PC-3 (cell line): Measurements from ENCODE around the gene DNAJA3. TPM values are rescaled to one million over a fixed set of nuclear protein-coding genes. Genes with fewer than 3 reads are reported as not detected.

Experiments
- ATAC-seq: fragments of 200-7000 bp; cut with Tn5 transposase; 2 replicates; pipeline ENCODE4 v1.9.1; 2020; ENCODE audit warnings: mild to moderate bottlenecking, moderate library complexity
- BruUV-seq: library from RNA; stranded (reverse); fragments of 400-500 nt; replicated peaks from 2 replicates; lab custom pipeline; 2021; lab: Mats Ljungman, UMichigan
- CTCF ChIA-PET: fragments of 300-600 bp; sonication (Branson Sonifier 250); formaldehyde crosslinking; loops from one replicate; lab custom pipeline; 2022; ENCODE audit warnings: antibody characterized with exemption; lab: Charles Lee
- POLR2A ChIA-PET: fragments of 300-600 bp; sonication (Branson Sonifier 250); formaldehyde crosslinking; loops from one replicate; lab custom pipeline; 2022; ENCODE audit warnings: antibody characterized with exemption; ENCODE audit not compliant: unreplicated experiment; lab: Charles Lee
- DNase-seq: peaks from one replicate; pipeline ENCODE4 v3.0.0-alpha.2; 2015
- H2AFZ ChIP-seq: fragments of 300-600 bp; sonication (generic); 2 replicates; pipeline ENCODE4 v1.6.0; 2016; ENCODE audit warnings: antibody characterized with exemption, low read length
- H3F3A ChIP-seq: fragments of 300-600 bp; sonication (generic); one replicate; pipeline ENCODE4 v1.6.0; 2017; ENCODE audit warnings: antibody characterized with exemption, low read length, control low read depth, mild to moderate bottlenecking; ENCODE audit not compliant: unreplicated experiment
- H3K27ac ChIP-seq: fragments of 300-600 bp; sonication (generic); 2 replicates; pipeline ENCODE4 v1.5.1; 2016; ENCODE audit warnings: mild to moderate bottlenecking, low read length
- H3K27me3 ChIP-seq: fragments of 300-600 bp; sonication (generic); 2 replicates; pipeline ENCODE4 v1.6.1; 2016; ENCODE audit warnings: low read length, mixed read lengths
- H3K36me3 ChIP-seq: fragments of 300-600 bp; sonication (generic); 2 replicates; pipeline ENCODE4 v1.6.1; 2016; ENCODE audit warnings: low read depth, mixed run types, low read length, mixed read lengths
- H3K4me1 ChIP-seq: fragments of 300-600 bp; sonication (generic); 2 replicates; pipeline ENCODE4 v1.5.1; 2016; ENCODE audit warnings: low read length; ENCODE audit not compliant: insufficient read depth
- H3K4me2 ChIP-seq: fragments of 300-600 bp; sonication (generic); 2 replicates; pipeline ENCODE4 v1.6.0; 2016; ENCODE audit warnings: low read length
- H3K4me3 ChIP-seq: fragments of 300-600 bp; sonication (generic); 2 replicates; pipeline ENCODE4 v1.5.1; 2016; ENCODE audit warnings: mild to moderate bottlenecking, low read length, mixed read lengths
- H3K79me2 ChIP-seq: fragments of 300-600 bp; sonication (generic); 2 replicates; pipeline ENCODE4 v1.6.1; 2017; ENCODE audit warnings: low read length, mixed read lengths
- H3K9ac ChIP-seq: fragments of 300-600 bp; sonication (generic); 2 replicates; pipeline ENCODE4 v1.6.0; 2016; ENCODE audit warnings: mild to moderate bottlenecking, low read length
- H3K9me2 ChIP-seq: fragments of 300-600 bp; sonication (generic); replicated peaks from 2 replicates; pipeline ENCODE4 v1.6.1; 2016; ENCODE audit warnings: mixed run types, low read length, mixed read lengths
- H3K9me3 ChIP-seq: fragments of 300-600 bp; sonication (generic); 2 replicates; pipeline ENCODE4 v1.6.1; 2016; ENCODE audit warnings: low read length, mixed read lengths
- H4K20me1 ChIP-seq: fragments of 300-600 bp; sonication (generic); 2 replicates; pipeline ENCODE4 v1.6.1; 2016; ENCODE audit warnings: low read length, mixed read lengths
- CTCF ChIP-seq: fragments of 300-600 bp; sonication (generic); conservative IDR thresholded peaks from 2 replicates; pipeline ENCODE4 v1.5.1; 2017; ENCODE audit warnings: antibody characterized with exemption, low read depth, mild to moderate bottlenecking, low read length
- EZH2 ChIP-seq: fragments of 300-600 bp; sonication (generic); IDR thresholded peaks from one replicate; pipeline ENCODE4 v1.6.1; 2017; ENCODE audit warnings: antibody characterized with exemption, mild to moderate bottlenecking, low read length; ENCODE audit not compliant: unreplicated experiment
- EZH2phosphoT487 ChIP-seq: fragments of 300-600 bp; sonication (generic); IDR thresholded peaks from 2 replicates; pipeline ENCODE4 v1.6.1; 2018; ENCODE audit warnings: mild to moderate bottlenecking, antibody characterized with exemption, low read length, borderline replicate concordance
- intact Hi-C: fragments of 100-400 bp; cut with micrococcal nuclease; formaldehyde crosslinking; loops from 2 replicates; pipeline ENCODE4 v1.9.0; 2023
- total RNA-seq: library from RNA; depleted of rRNA; stranded (reverse); fragments of >200 nt; gene quantifications from 2 replicates; pipeline ENCODE4 v1.2.3, GENCODE V29; 2014

DNAJA3 gene
- total RNA-seq, 1 experiment from 2014 or later = 123 TPM

GRCh38 chr16:4391631-4392381 is 33.9 kb upstream of the DNAJA3 start:
- no peak overlapping the region for H3K27ac ChIP-seq
- H3K4me1 ChIP-seq = no peaks in the 10 kb centered on the region
- H3K9me2 ChIP-seq = no peaks in the 10 kb centered on the region
- H3K36me3 ChIP-seq = no peaks in the 10 kb centered on the region
- H3K79me2 ChIP-seq = no peaks in the 10 kb centered on the region
- intact Hi-C loops = no loop called here
- no peak overlapping the region for H3K9ac ChIP-seq
- H2AFZ ChIP-seq = no peak overlapping the region
- no peaks in the 10 kb centered on the region for H3K27me3 ChIP-seq
- no peaks in the 10 kb centered on the region for H3F3A ChIP-seq
- no TSS peak for BruUV-seq
- ChIA-PET CTCF (no interaction called here), POLR2A (no interaction called here)
- H4K20me1 ChIP-seq = no peaks in the 10 kb centered on the region
- ATAC-seq = no peak
- TF ChIP-seq EZH2phosphoT487 = no peak
- TF ChIP-seq EZH2 = no peak
- TF ChIP-seq CTCF = no peak
- H3K4me3 ChIP-seq = no peak overlapping the region
- H3K4me2 ChIP-seq = no peak overlapping the region
- no peak for DNase-seq
- H3K9me3 ChIP-seq = no peaks in the 10 kb centered on the region

- H3K9me3 ChIP-seq = no peaks in the 10 kb centered on the region
- CTCF ChIA-PET = no interaction called here
- POLR2A ChIA-PET = interaction anchor here (0.6 kb wide), 1 partner anchor 9 kb away, joined by 3 read pairs; no protein-coding TSS in a partner anchor
- TF ChIP-seq CTCF = no peak
- TF ChIP-seq EZH2 = no peak
- TF ChIP-seq EZH2phosphoT487 = no peak
- ATAC-seq (no peak), DNase-seq (no peak)
- BruUV-seq = no TSS peak
- no peaks in the 10 kb centered on the region for H3F3A ChIP-seq
- H3K9me2 ChIP-seq = no peaks in the 10 kb centered on the region
- no peaks in the 10 kb centered on the region for H3K4me1 ChIP-seq
- no peak overlapping the region for H3K27ac ChIP-seq
- H4K20me1 ChIP-seq = no peaks in the 10 kb centered on the region
- no peaks in the 10 kb centered on the region for H3K27me3 ChIP-seq
- no peaks in the 10 kb centered on the region for H3K79me2 ChIP-seq
- H3K9ac ChIP-seq = no peak overlapping the region
- no peaks in the 10 kb centered on the region for H3K36me3 ChIP-seq
- no peak overlapping the region for H3K4me3 ChIP-seq
- intact Hi-C loops = no loop called here
- no peak overlapping the region for H2AFZ ChIP-seq
- H3K4me2 ChIP-seq = no peak overlapping the region
Measured at GRCh38 chr16:4392382-4393239, 33.1 kb upstream of the DNAJA3 start.
